HG02884 (cell line): ENCODE results near the gene SEMA4D.

Experiments
- ATAC-seq: cut with Tn5 transposase; IDR thresholded peaks from one replicate; pipeline ENCODE4 v1.9.1; 2021; ENCODE audit warnings: mild to moderate bottlenecking, moderate library complexity; ENCODE audit not compliant: unreplicated experiment

The SEMA4D gene

GRCh38 chr9:89468281-89468960, 29.5 kb downstream of the SEMA4D start:
- ATAC-seq = no peak

DNA sequence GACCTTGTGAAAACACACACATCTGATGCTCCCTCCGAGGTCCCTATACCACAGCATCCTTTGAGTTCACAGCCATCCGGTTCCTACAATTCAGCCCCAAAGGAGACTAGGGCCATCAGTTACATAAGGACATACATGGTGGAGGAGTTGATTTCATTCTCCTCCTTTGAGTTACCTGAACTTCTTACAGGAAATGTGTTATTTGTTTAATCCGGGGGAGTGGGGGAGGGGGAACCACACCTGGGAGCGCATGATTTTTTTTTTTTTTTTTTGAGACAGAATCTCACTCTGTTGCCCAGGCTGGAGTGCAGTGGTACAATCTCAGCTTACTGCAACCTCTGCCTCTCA, 30.7 kb downstream of the SEMA4D start:
- ATAC-seq = no peak

GRCh38 chr9:89466451-89467277, 31.2 kb downstream of the SEMA4D start:
- no peak for ATAC-seq

DNA sequence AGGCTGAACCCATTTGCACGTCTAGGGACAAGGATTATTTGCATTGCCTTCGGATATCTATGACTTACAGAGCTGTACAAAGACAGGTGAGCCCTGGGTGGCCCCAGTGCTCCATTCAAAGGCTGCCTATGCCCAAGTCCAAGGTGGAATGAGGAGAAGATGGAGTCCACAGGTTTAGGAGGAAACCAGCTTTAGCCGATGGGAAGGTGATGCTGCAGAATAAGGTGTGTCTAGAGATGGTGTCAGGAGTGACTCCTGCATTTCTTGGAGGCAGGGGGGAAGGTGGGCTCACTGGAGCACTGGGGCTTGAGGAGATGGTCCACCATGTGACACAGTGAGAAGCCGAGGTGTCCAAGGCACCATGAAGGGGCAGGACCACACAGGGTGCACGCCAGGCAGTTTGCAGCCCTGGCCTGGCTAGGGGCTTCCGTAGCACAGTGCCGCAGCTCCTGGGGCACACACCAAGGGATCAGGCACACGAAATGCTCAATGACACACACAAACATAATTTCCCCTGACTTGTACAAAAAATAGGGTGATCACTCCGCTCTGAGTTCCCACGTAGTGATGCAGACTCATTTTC, 32.1 kb downstream of the SEMA4D start:
- ATAC-seq = no peak

DNA sequence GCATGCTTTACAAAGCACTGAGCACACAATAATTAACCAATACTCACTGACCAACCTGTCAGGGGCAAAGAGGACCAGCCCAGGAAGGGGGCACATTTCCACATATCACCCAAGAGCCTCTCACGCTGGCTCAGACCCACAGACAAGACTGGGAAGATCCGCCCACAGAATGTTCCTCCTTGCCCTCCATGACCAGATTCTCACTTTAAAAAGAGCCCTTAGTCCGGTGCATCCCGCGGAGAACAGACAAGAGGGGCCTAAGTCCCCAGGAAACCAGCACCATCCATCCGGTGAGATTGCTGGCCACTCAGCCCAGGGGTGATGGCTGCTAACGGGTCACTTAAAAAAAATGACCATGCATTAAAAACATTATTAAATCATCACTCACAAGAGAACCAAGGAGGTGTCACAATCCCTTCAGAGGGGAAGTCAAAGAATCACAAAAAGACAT, 32.9 kb downstream of the SEMA4D start:
- ATAC-seq = no peak

DNA sequence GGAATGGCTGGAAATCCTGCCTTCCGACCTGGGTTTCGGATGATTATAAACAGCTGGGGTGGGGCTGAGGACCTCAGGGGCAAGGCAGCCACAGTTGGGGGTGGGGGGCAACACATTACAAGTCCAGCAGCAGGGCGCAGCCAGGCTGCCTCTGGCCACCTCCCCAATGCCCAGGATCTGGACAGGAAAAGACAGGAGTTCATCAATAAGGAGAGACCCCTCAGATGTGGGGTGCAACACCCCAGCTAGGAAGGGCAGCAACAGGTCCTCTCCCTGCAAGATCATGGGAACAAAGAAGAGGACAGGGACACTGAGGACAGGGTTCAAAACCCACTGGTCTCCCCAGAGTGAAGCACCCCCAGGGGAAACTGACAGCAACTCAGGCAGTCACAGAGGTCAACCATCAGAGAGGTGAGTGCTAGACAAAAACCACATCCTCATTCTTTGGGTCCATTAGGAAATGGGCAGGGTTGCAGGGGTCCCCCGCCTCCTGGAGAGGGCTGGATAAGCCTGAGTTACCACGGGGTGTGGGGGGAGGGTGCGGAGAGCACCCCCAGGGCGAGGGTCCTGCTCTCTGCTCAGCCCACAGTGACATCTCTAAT, 33.5 kb downstream of the SEMA4D start:
- no peak for ATAC-seq

- no peak for ATAC-seq
These were observed 34.9 kb downstream of the SEMA4D start for GRCh38 chr9:89462817-89463683.

DNA sequence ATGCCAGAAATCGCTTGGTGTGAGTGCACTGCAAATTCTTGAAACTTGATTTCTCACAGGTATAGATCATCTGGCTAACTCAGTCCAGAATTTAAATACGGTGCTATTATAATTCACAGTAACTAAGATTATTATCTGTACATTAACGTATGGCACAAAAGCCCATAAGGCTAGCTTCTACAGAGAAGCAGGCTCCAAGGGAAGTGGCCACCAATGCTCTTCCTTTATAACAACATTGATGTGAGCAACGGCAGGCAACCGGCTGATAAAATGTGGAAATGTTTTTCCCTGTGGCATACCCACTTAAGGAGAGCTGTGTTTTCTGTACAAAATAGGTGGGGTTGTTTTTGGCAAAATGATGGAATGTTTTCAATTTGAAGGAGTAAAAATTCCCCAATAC, 35.7 kb downstream of the SEMA4D start:
- ATAC-seq = no peak

DNA sequence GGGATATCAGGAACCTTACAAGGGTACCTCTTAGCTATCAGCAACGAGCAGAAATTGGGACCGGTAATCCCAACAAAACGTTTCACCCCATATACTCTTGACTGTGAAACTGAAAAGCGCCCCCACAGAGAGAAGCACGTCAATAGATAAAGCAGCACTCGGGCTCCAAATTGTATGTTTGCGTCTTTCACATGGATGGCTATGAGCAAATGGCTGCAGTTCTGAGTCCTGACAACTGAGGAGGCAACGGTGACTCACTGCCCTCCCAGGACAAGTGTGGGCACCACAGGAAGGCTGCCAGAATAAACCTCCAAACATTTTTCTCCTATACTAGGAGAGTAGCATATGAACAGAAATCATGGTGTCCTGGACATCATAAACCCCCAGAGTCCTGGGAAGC, 36.6 kb downstream of the SEMA4D start:
- ATAC-seq = no peak

DNA sequence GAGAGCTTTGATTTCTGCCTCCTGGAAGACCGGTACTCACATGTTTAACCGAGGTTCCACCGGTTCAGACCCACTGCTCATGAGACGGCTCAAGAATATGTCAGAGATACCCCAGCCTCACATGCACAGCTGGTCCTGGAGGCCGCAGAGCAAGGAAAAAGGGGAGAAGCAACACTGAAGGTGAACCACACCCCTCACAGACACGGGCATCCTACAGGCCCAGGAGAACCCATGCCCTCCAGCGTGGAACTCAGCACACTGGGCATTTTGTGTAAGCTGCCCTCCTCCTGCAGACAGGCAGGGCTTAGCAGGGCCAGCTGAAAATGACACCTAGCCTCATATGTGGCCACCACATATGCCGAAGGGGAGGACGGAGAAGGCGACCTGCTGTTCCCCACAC, 37.4 kb downstream of the SEMA4D start:
- ATAC-seq = no peak

- ATAC-seq = no peak
These were observed 39.0 kb downstream of the SEMA4D start for GRCh38 chr9:89458768-89459496.

DNA sequence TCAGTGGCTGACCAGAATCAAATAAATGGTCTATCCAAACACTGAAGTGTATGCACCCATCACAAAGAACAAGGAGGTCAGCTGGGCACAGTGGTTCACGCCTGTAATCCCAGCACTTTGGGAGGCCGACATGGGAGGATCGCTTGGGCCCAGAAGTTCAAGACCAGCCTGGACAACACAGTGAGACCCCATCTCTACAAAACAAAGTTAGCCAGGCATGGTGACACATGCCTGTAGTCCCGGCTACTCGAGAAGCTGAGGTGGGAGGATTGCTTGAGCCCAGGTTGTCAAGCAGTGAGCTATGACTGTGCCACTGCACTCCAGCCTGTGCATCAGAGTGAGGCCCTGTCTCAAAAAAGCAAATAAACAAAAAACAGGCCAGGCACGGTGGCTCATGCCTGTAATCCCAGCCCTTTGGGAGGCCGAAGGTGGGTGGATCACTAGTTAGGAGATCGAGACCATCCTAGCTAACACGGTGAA, 40.5 kb downstream of the SEMA4D start:
- ATAC-seq = no peak

- ATAC-seq = no peak
These were observed 42.5 kb downstream of the SEMA4D start for GRCh38 chr9:89455356-89455824.

DNA sequence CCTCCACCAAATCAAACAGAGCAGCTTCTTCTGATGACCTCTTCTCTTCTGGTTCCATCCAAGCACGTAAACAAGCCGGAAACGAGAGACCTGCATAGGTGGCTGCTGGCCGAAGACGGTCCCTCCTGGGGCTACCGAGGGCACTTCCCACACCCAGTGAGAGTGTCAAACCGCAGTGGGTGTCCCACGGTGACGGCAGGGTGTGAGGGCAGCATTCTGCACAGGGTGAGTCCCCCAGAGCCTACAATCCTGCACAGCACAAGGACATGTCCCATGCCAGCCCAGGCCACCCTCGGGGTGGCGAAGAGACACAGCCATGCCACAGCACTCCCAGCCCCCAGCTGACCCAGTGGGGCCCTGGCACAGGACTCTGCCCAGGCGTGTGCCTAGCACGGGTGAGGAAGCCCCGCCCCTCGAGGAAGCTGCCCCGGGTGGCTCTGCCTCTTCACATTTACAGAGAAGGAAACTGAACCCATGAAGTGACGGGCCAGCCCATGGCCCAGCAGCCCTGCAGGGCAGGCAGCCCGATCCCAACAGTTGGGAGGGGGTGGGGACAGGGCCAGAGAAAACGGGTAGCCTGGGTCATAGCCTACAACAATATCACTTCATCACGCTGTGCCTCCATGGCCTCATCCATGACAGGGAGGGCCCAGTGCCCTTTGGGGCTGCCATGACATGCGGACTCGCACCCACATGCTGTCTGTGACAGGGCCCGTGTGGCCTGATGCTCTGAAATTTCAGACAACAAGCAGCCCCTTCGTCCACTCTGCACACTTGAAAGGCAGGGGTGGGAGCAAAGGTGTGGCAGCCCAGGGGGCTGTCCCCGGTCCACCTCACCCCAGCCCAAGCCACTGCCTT, 43.2 kb downstream of the SEMA4D start:
- ATAC-seq = no peak

DNA sequence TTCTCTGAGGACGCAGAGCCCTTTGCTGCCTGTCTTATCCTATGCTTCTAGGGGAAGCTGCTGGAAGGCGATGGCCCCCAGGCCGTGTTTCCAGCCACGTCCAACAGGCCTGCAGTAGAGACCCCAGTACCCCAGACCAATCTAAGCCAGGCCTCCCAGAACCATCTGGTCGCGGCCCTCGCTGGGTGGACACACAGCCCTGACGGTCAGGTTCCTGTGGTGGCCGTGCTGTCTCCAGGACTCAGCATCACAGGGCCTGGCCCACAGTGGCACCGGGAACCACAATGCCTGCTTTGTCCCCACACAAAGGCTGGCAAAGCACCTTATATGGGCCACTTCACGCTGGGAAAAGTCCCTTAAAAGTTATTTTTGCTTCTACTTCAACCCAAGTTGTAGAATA, 44.5 kb downstream of the SEMA4D start:
- ATAC-seq = no peak

DNA sequence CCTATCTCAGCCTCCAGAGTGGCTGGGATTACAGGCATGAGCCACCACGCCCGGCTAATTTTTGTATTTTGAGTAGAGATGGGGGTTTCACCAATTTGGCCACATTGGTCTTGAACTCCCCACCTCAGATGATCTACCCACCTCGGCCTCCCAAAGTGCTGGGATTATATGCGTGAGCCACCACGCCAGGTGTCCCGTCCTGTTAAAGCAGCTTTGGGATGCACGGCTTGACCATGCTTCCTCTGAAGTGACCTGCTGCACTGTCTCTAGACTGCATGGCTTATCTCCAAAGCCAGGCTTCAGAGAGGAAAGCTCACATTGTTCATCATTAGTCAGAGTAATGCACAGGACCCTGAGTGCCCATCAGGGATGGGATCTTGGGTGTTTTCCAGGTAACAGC, 45.4 kb downstream of the SEMA4D start:
- no peak for ATAC-seq

DNA sequence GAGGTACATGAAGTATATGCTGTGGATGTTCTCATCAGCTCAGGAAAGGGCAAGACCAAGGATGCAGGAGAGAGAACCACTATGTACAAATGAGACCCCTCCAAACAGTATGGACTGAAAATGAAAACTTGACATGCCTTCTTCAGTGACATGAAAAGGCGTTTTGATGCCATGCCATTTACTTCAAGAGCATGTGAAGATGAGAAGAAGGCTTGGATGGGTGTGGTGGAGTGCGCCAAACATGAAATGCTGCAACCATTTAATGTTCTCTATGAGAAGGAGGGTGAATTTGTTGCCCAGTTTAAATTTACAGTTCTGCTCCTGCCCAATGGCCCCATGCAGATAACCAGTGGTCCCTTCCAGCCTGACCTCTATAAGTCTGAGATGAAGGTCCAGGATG, 47.7 kb downstream of the SEMA4D start:
- ATAC-seq = no peak

GRCh38 chr9:89449261-89449671, 48.6 kb downstream of the SEMA4D start:
- ATAC-seq = no peak

DNA sequence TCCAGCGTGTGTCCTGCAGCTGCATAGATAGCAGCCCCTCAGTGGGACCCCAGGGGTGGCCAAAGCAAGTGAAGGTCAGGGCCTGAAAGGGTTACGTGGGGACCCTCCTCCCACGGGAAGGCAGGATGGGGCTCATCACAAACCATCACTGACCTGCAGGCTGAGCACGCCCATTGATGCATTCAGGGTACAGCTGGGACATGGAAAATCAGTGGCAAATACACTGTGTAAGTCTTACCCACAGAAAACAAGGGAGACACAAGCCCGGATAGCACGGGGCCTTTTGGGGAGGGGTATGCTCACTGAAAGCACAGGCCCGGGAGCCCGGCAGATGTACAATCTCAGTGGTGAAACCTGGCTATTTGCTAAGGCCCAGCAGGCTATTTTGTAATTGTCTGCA, 49.1 kb downstream of the SEMA4D start:
- ATAC-seq = no peak
